ENCODE measurements around the gene SLC4A9.

SLC4A9 gene

DNA sequence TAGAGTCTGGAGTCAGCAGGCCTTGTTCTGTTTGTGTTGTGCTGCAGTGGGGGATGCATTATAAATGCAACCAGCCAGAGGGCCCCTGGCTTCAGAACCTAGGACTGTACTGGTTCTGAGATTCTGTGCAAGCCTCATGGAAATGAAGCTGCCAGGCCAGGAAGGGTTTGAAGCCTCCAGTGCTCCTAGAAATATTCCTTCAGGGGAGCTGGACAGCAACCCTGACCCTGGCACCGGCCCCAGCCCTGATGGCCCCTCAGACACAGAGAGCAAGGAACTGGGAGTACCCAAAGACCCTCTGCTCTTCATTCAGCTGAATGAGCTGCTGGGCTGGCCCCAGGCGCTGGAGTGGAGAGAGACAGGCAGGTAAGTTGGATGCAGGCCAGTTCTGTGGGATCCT, at the start of gene SLC4A9:
Gene SLC4A9, plus strand, starts transcription at position 94 of the 400 bp plus-strand sequence. Its CDS starts 43 bp downstream, at position 137.
- no peak for DNase-seq

DNA sequence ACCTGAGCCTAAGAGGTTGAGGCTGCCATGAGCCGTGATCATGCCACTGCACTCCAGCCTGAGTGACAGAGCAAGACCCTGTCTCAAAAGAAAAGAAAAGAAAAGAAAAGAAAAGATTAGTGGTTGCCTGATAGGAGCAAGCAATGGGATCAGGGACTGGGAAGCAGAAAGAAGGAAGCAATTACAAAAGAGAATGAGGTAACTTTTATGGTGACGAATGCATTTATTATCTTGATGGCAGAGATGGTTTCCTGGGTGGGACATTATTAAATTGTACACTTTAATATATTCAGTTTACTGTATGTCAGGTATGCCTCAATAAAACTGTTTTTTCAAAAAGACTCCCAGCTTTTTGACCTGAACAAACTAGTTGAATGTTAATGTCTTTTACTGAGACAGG, 49.6 kb upstream of the SLC4A9 start:
- no peak for DNase-seq

GRCh38 chr5:140311011-140311467, 49.0 kb upstream of the SLC4A9 start:
- no peak for DNase-seq

- no peak for DNase-seq
Measured at GRCh38 chr5:140312067-140312790, 47.8 kb upstream of the SLC4A9 start.

DNA sequence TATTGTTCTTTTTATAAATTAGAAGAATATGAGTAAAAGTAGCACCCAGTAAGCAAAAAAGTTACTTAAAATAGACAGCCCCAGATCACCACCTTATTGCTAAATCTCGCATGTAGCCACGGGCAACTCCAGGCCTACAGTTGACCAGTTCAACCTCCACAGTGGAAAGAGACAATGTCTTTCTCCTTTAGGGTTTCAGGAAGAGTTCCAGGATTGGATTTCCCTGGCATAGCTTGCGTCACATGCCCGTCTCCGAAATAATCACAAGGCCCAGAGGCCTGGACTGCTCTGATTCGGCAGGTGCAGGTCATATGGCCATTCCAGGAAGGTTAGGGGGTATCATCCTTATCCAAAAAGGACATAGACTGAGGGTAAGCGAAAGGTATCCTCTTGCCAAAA, 47.2 kb upstream of the SLC4A9 start:
- DNase-seq = no peak

DNA sequence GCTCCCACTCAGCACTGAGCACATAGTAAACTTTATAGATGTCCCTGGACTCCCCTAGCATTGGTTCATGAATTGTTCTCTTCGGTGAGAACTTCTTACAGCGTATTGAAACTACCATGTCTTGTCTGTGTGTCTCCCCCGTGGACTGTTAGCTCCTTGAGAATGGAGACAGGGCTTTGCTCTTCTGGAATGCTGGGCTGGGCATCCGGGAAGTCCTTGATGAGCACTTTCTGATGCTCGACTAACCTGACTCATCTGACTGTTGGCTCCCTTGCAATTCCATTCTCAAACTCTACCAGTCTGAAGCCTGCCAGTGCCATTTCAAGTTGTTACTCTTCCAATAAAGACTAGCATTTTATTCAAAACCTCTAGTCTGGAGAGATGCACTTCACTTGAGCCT, 42.1 kb upstream of the SLC4A9 start:
- DNase-seq = no peak

- DNase-seq = no peak
Measured at GRCh38 chr5:140318792-140319191, 41.2 kb upstream of the SLC4A9 start.

- DNase-seq = no peak
Measured at GRCh38 chr5:140319833-140320232, 40.2 kb upstream of the SLC4A9 start.

- DNase-seq = no peak
Measured at GRCh38 chr5:140321796-140322195, 38.2 kb upstream of the SLC4A9 start.

DNA sequence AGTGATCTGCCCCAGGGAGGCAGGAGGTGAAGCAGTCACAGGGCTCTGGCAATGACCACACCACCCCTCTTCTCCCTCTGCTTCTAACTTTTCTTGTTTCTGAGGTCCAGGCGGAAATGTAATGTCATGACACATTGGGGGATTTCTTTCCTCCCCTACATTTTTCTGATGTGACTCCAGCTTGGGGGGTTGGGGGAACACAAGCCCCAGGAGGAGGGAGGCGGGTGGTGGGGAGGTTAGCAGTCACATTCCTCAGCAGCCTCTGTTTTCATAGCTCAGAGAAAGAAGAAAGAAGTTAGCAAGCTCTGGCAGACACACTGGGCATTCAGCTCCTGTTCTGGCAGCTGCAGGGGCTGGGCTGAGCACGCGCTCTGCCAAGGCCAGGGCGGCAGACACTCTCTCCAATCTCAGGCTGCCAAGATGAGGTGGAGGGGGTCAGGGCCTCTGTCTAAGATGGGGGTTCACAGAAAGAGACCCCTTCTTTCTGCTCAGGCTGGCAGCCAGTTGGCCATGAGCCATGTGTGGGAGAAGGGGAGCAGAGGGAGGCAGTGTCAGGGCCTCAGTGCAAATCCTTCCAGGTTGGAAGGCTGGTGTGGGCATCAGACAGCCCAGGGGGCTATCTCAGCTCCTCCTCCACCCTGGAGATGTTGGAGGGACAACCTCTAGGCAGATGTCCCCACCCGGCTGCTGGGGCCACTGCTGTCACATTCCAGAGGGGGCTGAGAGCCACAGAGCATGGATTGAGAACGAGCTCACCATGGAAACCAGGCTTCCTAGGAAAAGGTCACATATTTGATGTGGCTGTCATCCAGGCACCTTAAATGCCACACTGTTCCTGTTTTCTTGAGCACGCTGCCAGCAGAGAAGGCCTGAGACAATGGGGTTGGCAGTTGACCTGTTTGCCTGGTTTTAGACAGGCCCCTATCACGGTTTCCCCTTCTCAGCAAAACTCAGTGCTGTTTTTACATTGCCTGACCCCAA, 37.0 kb upstream of the SLC4A9 start:
- DNase-seq = no peak

- DNase-seq = no peak
Measured at GRCh38 chr5:140324041-140324600, 35.9 kb upstream of the SLC4A9 start.

- no peak for DNase-seq
Measured at GRCh38 chr5:140324617-140325241, 35.3 kb upstream of the SLC4A9 start.

- no peak for DNase-seq
Measured at GRCh38 chr5:140325486-140325885, 34.5 kb upstream of the SLC4A9 start.

- no peak for DNase-seq
Measured at GRCh38 chr5:140327589-140327988, 32.4 kb upstream of the SLC4A9 start.

- DNase-seq = no peak
Measured at GRCh38 chr5:140328036-140328764, 31.8 kb upstream of the SLC4A9 start.

DNA sequence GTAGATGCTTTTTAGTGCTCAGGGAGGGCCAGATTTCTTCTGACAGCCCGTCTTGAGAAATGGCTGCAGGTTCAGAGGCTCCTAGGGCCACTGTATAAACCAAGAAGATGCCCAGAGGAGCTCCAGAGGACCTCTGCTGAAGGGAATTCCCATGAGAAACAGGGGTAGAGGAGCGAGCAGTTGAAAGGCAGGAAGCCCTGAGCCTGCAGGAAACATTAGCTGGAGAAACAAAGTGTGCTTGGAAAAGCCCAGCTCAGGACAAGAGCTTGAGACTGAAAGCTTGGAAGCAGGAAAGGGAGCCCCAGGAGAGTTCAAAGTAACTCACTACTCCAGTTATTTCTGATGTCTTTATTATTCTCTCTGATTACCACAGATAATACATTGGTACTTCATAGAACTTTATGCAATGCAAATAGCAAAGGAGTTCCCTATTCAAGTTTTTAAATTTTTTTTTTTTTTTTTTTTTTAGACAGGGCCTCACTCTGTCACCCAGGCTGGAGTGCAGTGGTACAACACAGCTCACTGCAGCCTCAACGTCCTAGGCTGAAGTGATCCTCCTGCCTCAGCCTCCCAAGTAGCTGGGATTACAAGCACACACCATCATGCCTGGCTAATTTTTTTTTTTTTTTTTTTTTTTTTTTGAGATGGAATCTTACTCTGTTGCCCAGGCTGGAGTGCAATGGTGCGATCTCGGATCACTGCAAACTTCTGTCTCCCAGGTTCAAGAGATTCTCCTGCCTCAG, 30.1 kb upstream of the SLC4A9 start:
- DNase-seq = no peak

GRCh38 chr5:140331638-140332037, 28.4 kb upstream of the SLC4A9 start:
- no peak for DNase-seq

GRCh38 chr5:140336388-140336787, 23.6 kb upstream of the SLC4A9 start:
- DNase-seq = no peak

DNA sequence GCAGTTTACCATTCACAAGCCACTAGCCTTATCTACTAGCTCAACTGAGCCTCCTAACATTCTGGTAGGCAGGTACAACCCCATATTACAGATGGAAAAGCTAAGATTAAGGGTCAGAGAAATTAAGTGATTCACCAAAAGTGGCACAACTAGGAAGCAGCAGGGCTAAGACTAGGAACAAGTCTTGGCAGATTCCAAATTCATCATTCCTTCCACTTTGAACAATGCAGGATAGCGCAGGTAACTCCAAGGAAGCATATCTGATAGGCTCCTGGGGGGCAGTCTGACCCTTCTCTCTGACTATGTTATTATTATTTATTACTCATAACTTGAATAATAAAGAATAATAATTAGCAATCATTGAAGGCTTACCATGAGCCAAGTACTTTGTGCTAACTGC, 22.1 kb upstream of the SLC4A9 start:
- no peak for DNase-seq

- no peak for DNase-seq
Measured at GRCh38 chr5:140338336-140338735, 21.7 kb upstream of the SLC4A9 start.

GRCh38 chr5:140338908-140339307, 21.1 kb upstream of the SLC4A9 start:
- DNase-seq = no peak

DNA sequence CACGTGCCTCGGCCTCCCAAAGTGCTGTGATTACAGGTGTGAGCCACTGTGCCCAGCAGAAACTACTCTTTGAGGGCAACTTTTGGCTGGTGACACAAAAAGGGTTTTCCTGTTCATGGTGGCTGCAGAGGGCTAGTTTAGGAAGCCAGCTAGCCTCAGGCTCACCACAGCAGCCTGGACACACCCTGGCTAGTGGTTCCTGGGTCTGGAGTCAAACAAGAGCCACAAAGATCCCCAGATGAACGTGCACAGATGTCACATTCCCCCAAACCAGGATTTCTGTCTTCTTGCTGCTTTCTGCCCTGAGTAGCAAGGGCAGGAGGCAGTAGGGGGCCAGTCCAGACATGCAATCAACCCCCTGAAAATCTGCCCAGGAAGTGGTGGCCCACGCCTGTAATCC, 20.4 kb upstream of the SLC4A9 start:
- DNase-seq = no peak
